Activated CD4-positive, alpha-beta T cell treated with anti-CD3 and anti-CD28 coated beads, Interleukin-2, Interleukin-4, amounts not matched to agents 100 ng/mL and 50 ng/mL, durations not matched to agents 16 hours and 8 hours (primary cell): ENCODE measurements around the gene UMAD1.

Experiments used
- DNase-seq: peaks from one replicate; pipeline ENCODE4 v3.0.0-alpha.2; 2020; ENCODE audit warnings: low spot score

UMAD1 gene

GRCh38 chr7:7764520-7765396 lies 124.2 kb downstream of the UMAD1 start:
- peak; percentile 14 for DNase-seq

- DNase-seq = peak; percentile 33
These were observed 124.9 kb downstream of the UMAD1 start for GRCh38 chr7:7765422-7765821.

- no peak for DNase-seq
These were observed 126.1 kb downstream of the UMAD1 start for GRCh38 chr7:7766671-7767070.

GRCh38 chr7:7768977-7769709 lies 128.6 kb downstream of the UMAD1 start:
- DNase-seq = no peak

GRCh38 chr7:7769710-7770627 lies 129.4 kb downstream of the UMAD1 start:
- DNase-seq = no peak

GRCh38 chr7:7771452-7771851 lies 130.9 kb downstream of the UMAD1 start:
- DNase-seq = no peak

- peak; percentile 57 for DNase-seq
These were observed 131.9 kb downstream of the UMAD1 start for GRCh38 chr7:7772397-7772821.

- no peak for DNase-seq
These were observed 133.1 kb downstream of the UMAD1 start for GRCh38 chr7:7773334-7774309.

- DNase-seq = no peak
These were observed 139.3 kb downstream of the UMAD1 start for GRCh38 chr7:7779888-7780287.

GRCh38 chr7:7783001-7783400 lies 142.4 kb downstream of the UMAD1 start:
- no peak for DNase-seq

- DNase-seq = no peak
These were observed 144.9 kb downstream of the UMAD1 start for GRCh38 chr7:7785344-7785973.

- no peak for DNase-seq
These were observed 146.0 kb downstream of the UMAD1 start for GRCh38 chr7:7786595-7786994.

GRCh38 chr7:7789551-7789988 lies 149.0 kb downstream of the UMAD1 start:
- no peak for DNase-seq

- DNase-seq = no peak
These were observed 149.6 kb downstream of the UMAD1 start for GRCh38 chr7:7790041-7790741.

- DNase-seq = no peak
These were observed 151.0 kb downstream of the UMAD1 start for GRCh38 chr7:7791523-7791922.

- DNase-seq = no peak
These were observed 151.5 kb downstream of the UMAD1 start for GRCh38 chr7:7792056-7792455.

GRCh38 chr7:7793249-7793648 lies 152.7 kb downstream of the UMAD1 start:
- no peak for DNase-seq

- DNase-seq = no peak
These were observed 153.4 kb downstream of the UMAD1 start for GRCh38 chr7:7793921-7794320.

- no peak for DNase-seq
These were observed 154.7 kb downstream of the UMAD1 start for GRCh38 chr7:7795203-7795602.

- DNase-seq = peak; percentile 23
These were observed 155.1 kb downstream of the UMAD1 start for GRCh38 chr7:7795630-7796121.
